Fibroblast of skin of back (primary cell): ENCODE measurements around the gene LDAH.

Experiments
- DNase-seq: peaks from one replicate; pipeline ENCODE4 v3.0.0-alpha.2; 2013

The LDAH gene

GRCh38 chr2:20771299-20771698, 51.6 kb downstream of the LDAH start:
- no peak for DNase-seq

DNA sequence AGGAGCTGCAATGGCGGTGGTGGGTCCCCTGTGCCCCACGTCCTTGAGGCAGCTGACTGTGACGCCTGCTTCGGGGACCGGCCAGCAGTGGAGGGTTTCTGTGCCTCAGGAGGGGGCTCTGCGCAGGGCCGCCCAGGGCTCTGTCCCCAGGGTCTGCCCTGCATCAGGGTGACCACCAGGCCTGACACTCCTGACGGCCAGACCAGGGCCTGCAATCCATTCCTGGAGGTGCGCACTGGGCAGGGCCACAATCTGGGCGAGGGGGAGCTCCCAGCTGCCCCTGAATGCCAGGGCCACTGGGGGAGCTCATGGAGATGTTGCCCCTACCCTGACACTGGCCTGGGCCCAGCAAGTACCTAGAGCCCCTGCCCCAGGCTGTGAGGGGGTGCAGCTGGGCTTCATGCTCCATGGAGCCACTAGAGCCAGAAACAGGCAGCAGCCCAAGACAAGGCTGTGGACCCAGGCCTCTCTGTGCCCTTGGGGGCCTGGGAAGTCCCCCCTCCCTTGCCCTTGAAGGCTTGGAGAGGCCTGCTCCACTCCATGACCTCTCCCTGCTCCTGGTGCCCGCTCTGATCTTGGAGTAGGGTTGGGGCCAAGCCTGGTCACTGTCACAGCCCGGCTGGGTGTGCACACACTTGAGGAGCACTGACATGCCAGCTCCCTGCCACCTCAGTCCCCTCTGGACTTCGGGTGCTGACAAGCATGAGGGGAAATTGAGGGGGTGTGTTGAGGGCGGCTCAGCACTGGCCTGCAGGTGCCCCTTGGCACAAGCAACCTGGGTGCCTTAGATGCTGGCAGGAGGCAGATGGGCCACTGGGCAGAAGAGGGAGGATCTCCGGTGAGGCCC, 55.9 kb downstream of the LDAH start:
- no peak for DNase-seq

DNA sequence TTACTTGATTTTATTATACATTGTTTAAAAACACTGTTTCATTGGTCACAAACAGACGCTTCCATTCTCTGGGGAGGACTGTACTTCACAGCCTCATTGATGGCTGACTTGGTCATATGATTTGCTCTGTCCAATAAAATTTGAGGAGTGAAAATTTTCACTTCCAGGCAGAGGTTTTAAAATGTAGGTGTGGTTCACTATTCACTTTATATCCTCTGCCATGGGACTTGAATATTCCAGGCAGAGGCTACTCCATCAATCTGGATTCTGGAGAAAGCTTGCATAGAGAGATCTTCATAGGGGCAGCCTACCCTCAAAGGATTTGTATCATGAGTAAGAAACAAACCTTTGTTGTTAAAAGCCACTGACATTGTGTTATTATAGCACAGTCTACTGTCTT, 56.7 kb downstream of the LDAH start:
- DNase-seq, result no peak

DNA sequence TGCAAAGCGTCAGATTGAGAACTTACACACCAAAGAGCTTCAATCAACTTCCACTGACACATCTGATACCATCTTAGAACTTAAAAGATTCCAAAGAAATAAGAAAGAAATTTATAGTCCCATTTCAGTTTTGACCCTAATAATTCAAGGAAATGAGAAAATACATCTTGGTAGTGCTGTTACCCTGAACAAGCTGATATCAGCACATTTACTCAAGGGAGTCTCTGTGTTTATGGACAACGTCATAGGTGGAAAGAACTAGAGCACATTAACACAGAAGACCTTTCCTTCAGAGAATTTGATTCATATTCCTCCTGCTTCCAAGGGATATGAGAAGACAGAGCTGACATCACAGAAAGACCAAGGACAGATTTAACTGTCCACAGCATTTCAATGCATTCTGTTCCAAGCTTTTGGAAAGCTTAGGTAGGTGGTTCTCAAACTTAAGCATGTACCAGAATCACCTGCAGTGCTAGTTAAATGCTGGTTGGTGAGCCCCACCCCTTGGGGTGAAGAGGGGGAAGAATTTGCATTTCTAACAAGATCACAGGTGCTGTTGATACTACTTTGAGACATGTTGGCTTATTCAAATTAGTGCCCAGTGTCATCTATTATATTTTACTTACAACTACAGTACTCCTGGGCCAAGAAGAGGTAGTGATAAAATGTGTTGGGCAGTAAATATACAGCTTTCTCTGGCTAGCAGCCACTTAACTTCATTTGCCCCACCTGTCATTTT, 59.8 kb downstream of the LDAH start:
- no peak for DNase-seq

DNA sequence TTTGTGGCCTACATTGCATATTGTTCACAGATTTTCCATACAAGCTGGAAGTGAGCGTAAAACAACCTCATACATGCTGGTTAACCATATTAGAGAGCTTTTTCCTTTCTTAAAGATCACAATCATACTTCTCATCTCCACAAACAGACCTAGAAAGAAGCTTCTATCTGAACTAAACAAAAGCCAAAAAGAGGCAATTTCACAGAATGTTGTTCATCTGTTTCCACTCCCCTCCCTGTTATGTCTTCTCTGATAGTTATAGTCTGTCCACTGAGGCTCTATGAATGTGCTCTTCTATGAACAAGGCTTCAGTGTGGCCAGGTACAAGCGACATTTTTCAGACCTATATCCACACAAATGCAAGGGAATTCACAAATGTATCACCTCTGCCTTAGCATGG, 63.4 kb downstream of the LDAH start:
- no peak for DNase-seq

DNA sequence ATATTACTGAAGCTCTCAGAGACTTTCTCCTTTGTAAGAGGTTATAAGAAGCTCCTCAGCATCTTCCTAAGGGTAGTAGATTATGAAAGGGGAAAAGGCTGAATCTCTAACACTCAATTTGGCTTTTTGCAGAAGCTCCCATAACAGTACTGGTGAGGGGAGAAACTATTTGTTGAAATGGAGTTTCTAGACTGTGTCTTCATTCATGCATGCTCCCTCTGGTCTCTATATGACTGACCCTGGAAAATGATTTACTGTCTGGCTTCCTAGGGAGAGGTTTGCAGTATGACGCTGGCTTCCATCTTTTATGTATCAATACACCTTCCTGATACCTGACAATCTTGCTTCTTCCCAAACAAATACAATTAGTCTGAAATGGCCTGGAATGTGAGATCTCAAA, 63.9 kb downstream of the LDAH start:
- DNase-seq, result no peak

- no peak for DNase-seq
Measured at GRCh38 chr2:20757405-20758090, 65.4 kb downstream of the LDAH start.

DNA sequence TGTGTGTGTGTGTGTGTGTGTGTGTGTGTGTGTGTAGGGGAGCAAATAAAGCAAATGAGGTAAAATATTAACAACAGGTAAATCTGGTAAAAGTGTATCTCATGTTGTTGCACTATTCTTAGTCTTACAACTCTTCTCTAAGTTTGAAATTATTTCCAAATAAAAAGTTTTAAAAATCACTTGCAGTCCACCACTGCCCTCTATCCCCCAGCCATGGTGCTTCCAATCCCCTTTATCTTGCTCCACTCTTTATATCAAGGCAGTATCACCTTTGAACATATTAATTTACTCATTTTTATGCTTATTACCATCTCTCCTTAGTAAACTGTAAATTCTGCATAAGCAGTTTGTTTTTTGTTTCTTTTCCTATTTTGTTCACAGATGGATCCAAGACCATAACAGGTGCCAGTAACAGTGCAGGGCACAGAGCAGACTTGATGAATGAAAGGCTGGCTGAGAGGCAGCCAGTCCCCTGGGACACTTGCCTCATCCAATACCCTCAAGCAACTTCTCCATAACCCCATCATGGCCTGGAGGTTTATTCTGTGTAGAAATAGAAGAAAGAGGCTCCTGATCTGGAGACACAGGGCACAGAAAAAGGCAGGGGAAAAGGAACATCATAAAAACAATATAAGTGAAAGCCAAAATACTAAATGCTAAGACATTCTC, 67.6 kb downstream of the LDAH start:
- DNase-seq, result no peak

GRCh38 chr2:20752293-20752692, 70.6 kb downstream of the LDAH start:
- no peak for DNase-seq

GRCh38 chr2:20747317-20747716, 75.6 kb downstream of the LDAH start:
- no peak for DNase-seq

DNA sequence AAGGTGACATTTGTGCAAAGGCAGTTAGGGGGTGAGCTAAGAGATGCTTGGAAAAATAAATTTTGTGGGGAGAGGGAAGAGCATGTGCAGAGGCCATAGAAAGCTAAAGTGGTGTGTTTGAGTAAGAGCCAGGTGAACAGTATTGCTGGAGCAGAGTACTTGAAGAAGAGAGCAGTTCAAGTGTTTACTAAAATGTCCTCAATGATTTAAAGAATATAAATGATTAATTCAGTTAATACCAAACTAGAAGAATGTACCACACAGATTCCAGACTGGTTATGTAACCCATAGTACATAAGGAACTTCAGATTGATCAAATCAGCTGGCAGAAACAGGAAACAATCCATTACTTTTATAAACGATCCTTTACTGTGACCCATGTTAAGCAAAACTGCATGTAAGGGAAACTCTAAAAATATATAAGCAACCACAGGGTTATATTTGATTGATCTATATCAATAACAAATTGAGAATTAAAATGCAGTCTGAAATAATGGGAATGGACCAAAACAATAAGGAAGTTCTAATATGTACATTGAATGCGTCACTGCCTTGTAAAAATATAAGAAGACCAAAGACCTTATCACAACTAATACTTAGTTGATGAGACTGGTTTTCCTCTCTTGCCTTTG, 76.9 kb downstream of the LDAH start:
- peak; percentile 6 for DNase-seq

DNA sequence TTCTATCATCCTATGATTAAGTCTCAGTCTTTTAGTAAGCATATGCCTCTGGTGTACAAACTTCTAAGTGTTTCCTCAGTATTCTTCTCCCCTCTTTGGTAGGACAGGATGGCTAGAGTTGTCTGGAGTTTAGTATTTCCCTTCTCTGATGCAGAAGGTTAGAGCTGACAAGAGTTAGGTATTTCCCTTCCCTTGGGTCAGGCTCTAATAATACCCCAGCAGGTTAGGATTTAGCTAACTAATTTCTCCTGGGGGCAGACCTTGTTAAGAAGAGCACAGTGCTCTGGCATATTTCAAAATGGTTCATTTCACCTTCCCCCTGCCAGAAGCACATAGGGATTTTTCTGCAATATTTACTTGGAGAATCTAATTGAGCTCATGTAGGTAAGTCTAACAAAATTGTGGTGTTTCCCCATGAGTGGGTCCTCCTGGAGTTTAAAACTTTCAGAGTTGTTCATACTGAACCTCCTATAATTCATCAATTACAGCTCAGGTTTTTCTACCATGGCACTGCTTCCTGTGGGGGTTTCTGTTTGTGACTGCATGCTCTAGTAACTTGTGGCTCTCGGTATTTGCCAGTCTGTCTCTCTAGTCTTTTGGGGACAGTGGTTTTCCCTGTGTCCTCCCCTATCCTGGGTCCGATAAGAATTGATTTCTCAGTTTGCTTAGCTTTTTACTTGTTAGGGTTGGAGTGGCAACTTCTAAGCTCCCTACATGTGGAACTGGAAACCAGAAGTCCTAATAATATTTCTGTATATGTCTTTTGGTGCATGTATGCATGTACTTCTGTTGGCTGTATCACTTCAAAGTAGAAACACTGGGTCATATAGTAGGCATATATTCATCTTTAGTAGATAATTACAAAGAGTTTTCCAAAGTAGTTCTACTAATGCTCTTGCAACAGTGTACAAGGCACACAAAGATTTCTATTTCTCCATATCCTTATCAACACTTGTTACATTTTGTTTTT, 78.2 kb downstream of the LDAH start:
- DNase-seq, result no peak

DNA sequence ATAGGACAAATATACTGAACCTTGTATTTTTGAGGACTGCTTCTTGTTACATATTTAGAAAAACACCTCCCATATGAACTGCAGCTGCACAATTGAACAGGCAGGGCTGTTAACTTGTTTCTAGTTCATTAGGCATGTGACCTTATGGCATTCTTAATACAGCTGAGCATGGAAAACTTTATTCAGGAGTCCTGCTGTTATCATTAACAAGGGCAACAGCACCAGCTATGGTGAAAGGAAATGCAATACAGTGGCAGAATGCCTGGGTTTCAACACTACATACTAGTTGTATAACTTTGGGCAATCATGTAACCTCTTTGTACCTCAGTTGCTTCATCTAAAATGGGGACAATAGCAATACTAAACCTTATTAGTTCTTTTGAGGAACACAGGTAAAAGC, 84.1 kb downstream of the LDAH start:
- DNase-seq, result no peak

DNA sequence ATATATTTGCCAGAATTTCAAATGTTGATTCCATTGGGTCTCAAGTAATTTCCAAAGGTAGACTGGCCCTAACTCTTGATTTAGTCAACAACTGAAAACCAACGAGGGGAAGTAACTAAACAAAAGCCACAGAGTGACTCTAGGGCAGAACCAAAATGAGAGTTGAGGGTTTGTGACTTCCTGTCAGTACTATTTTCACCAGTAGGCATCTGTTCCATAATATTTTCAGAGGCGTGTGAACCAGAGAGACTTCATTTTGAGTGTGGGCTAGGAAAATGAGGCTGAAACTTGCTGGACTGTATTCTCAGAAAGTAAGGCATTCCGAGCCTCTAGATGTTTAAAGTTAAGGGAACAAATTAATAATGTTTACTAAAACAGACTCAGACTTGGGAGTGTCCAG, 85.4 kb downstream of the LDAH start:
- no peak for DNase-seq

- no peak for DNase-seq
Measured at GRCh38 chr2:20728114-20728758, 94.7 kb downstream of the LDAH start.

DNA sequence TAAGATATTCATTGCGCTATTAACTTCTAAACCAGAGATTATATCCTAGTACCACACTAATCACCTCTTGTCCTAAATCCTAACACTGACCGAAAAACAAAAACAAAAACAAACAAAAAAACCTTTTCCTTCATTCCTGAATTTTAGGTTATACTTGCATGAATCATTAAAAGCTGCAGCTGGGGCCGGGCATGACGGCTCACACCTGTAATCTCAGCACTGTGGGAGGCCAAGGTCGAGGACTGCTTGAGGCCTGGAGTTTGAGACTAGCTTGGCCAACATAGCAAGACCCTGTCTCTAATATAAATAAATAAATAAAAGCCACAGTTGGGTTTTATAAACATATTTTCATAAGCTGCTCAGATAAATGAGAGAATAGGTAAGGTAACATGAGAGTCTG, 96.0 kb downstream of the LDAH start:
- DNase-seq, result no peak

- DNase-seq, result no peak
Measured at GRCh38 chr2:20725782-20726181, 97.1 kb downstream of the LDAH start.

GRCh38 chr2:20724500-20725053, 98.3 kb downstream of the LDAH start:
- no peak for DNase-seq

GRCh38 chr2:20723543-20723942, 99.4 kb downstream of the LDAH start:
- peak; percentile 86 for DNase-seq

- DNase-seq, result peak; percentile 52
Measured at GRCh38 chr2:20722592-20723240, 100.2 kb downstream of the LDAH start.
